ENCODE measurements around the gene CREB5.
A peak's percentile ranks its signal among the peaks of the same experiment; 100 is the strongest.

The CREB5 gene

GRCh38 chr7:28516390-28517172 lies 104.3 kb downstream of the CREB5 start:
- no peak for DNase-seq (ENCODE audit: low spot score)

- DNase-seq (ENCODE audit: low spot score) = no peak
Observed at GRCh38 chr7:28517206-28517605, 104.9 kb downstream of the CREB5 start.

- DNase-seq (ENCODE audit: low spot score) = no peak
Observed at GRCh38 chr7:28517606-28518005, 105.3 kb downstream of the CREB5 start.

- no peak for DNase-seq (ENCODE audit: low spot score)
Observed at GRCh38 chr7:28520074-28521015, 108.0 kb downstream of the CREB5 start.

- DNase-seq (ENCODE audit: low spot score) = no peak
Observed at GRCh38 chr7:28524978-28525377, 112.7 kb downstream of the CREB5 start.

GRCh38 chr7:28528899-28529298 lies 116.6 kb downstream of the CREB5 start:
- no peak for DNase-seq (ENCODE audit: low spot score)

- DNase-seq (ENCODE audit: low spot score) = no peak
Observed at GRCh38 chr7:28529755-28530154, 117.4 kb downstream of the CREB5 start.

GRCh38 chr7:28530175-28530802 lies 118.0 kb downstream of the CREB5 start:
- no peak for DNase-seq (ENCODE audit: low spot score)

GRCh38 chr7:28530803-28531175 lies 118.5 kb downstream of the CREB5 start:
- no peak for DNase-seq (ENCODE audit: low spot score)

- DNase-seq (ENCODE audit: low spot score) = no peak
Observed at GRCh38 chr7:28531291-28531690, 119.0 kb downstream of the CREB5 start.

- DNase-seq (ENCODE audit: low spot score) = no peak
Observed at GRCh38 chr7:28532181-28532580, 119.9 kb downstream of the CREB5 start.

- DNase-seq (ENCODE audit: low spot score) = no peak
Observed at GRCh38 chr7:28533267-28533666, 120.9 kb downstream of the CREB5 start.

- DNase-seq (ENCODE audit: low spot score) = no peak
Observed at GRCh38 chr7:28533731-28534531, 121.6 kb downstream of the CREB5 start.

GRCh38 chr7:28536259-28536658 lies 123.9 kb downstream of the CREB5 start:
- DNase-seq (ENCODE audit: low spot score) = peak; percentile 20

- no peak for DNase-seq (ENCODE audit: low spot score)
Observed at GRCh38 chr7:28539289-28539981, 127.1 kb downstream of the CREB5 start.

GRCh38 chr7:28542410-28542809 lies 130.1 kb downstream of the CREB5 start:
- no peak for DNase-seq (ENCODE audit: low spot score)

GRCh38 chr7:28544453-28545117 lies 132.3 kb downstream of the CREB5 start:
- DNase-seq (ENCODE audit: low spot score) = no peak

GRCh38 chr7:28546067-28546466 lies 133.7 kb downstream of the CREB5 start:
- DNase-seq (ENCODE audit: low spot score) = no peak

- no peak for DNase-seq (ENCODE audit: low spot score)
Observed at GRCh38 chr7:28547115-28547514, 134.8 kb downstream of the CREB5 start.

- no peak for DNase-seq (ENCODE audit: low spot score)
Observed at GRCh38 chr7:28548416-28548815, 136.1 kb downstream of the CREB5 start.

GRCh38 chr7:28549998-28550397 lies 137.7 kb downstream of the CREB5 start:
- DNase-seq (ENCODE audit: low spot score) = no peak

Measured in hepatic stellate cell (primary cell).